ENCODE results near the gene SLC26A11. TPM values are rescaled to one million over a fixed set of nuclear protein-coding genes. Genes with fewer than 3 reads are reported as not detected.

Gene SLC26A11
- total and polyA plus RNA-seq, 2 donors from 2014 or later: 11.3 to 24.5 TPM

DNA sequence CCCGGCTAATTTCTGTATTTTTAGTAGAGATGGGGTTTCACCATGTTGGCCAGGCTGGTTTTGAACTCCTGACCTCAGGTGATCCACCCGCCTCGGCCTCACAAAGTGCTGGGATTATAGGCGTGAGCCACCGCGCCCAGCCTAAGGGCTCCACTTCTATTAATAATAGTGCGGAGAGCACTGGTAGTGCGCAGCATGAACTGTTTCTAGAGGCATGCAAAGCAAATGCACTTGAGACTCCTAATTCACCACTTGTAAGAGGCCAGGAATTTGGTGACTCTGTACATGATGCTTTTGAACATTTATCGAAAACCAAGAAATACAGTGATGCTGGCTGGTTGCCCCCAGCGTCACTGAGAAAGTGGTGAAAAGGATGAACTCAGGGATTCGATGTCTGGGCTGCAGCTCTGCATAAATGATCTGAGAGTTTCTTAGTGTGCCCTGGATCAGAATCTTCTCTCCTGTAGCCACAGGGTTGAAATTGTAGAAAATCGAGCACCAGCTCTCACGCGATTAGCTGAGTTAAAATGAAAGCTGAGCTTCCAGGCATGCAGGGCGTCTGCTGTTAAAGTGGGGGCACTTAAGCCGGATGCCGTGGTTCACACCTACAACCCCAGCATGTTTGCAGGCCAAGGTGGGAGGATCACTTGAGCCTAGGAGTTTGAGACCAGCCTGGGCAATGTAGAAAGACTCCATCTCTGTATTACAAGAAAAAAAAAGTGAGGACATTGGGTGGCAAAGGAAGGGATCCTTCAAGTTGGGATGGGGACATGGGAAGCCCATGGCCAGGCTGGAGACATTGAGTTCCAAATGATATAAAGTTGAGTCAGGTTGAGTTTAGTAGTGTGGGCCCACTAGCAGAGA is 45.2 kb downstream of the SLC26A11 start:
- H3K4me1 ChIP-seq (ENCODE audit: control insufficient read depth in 2 of 3, insufficient read depth in 2 of 3, low read depth in 1 of 3, low read length in 3 of 3): peaks cover 0 to 34% (median 33%) of the 10 kb centered on the region in 3 donors
- H3K36me3 ChIP-seq (ENCODE audit: control insufficient read depth in 2 of 3, insufficient read depth in 3 of 3, low read length in 3 of 3): peaks cover 0 to 12% (median 6%) of the 10 kb centered on the region in 3 donors
- intact Hi-C loops (cut with DNase I): no loop called here
- TF ChIP-seq CTCF (IDR thresholded peaks at IDR 0.05; ENCODE audit: borderline replicate concordance, extremely low read depth, insufficient read depth): no peak
- DNase-seq: no peak
- H3K27ac ChIP-seq (ENCODE audit: low read depth in 2 of 2, low read length in 2 of 2): no peak overlapping the region
- H3K9ac ChIP-seq (ENCODE audit: low read length in 3 of 3): no peak overlapping the region
- no peaks in the 10 kb centered on the region for H3K9me3 ChIP-seq (ENCODE audit: control insufficient read depth in 2 of 3, insufficient read depth in 1 of 3, low read length in 3 of 3)
- H3K4me3 ChIP-seq (ENCODE audit: low read length in 3 of 3): no peak overlapping the region
- no peaks in the 10 kb centered on the region for H3K27me3 ChIP-seq (ENCODE audit: control insufficient read depth, insufficient read depth, low read length)
- no peak for FAIRE-seq

GRCh38 chr17:80267391-80267790 is 47.2 kb downstream of the SLC26A11 start:
- DNase-seq: no peak
- Histone ChIP-seq H3K27ac (ENCODE audit: low read depth in 2 of 2, low read length in 2 of 2) (no peak overlapping the region), H3K36me3 (ENCODE audit: control insufficient read depth in 2 of 3, insufficient read depth in 3 of 3, low read length in 3 of 3) (peaks cover 0 to 12% (median 6%) of the 10 kb centered on the region in 3 donors), H3K9me3 (ENCODE audit: control insufficient read depth in 2 of 3, insufficient read depth in 1 of 3, low read length in 3 of 3) (no peaks in the 10 kb centered on the region), H3K9ac (ENCODE audit: low read length in 3 of 3) (no peak overlapping the region), H3K4me3 (ENCODE audit: low read length in 3 of 3) (no peak overlapping the region), H3K27me3 (ENCODE audit: control insufficient read depth, insufficient read depth, low read length) (no peaks in the 10 kb centered on the region), H3K4me1 (ENCODE audit: control insufficient read depth in 2 of 3, insufficient read depth in 2 of 3, low read depth in 1 of 3, low read length in 3 of 3) (peaks cover 0 to 31% (median 30%) of the 10 kb centered on the region in 3 donors)
- no peak for TF ChIP-seq CTCF (IDR thresholded peaks at IDR 0.05; ENCODE audit: borderline replicate concordance, extremely low read depth, insufficient read depth)
- FAIRE-seq: no peak
- intact Hi-C loops (cut with DNase I): no loop called here

- no peaks in the 10 kb centered on the region for H3K9me3 ChIP-seq (ENCODE audit: control insufficient read depth in 2 of 3, insufficient read depth in 1 of 3, low read length in 3 of 3)
- H3K27ac ChIP-seq (ENCODE audit: low read depth in 2 of 2, low read length in 2 of 2): no peak overlapping the region
- intact Hi-C loops (cut with DNase I): no loop called here
- no peaks in the 10 kb centered on the region for H3K27me3 ChIP-seq (ENCODE audit: control insufficient read depth, insufficient read depth, low read length)
- no peak overlapping the region for H3K4me3 ChIP-seq (ENCODE audit: low read length in 3 of 3)
- DNase-seq (no peak), FAIRE-seq (no peak)
- H3K4me1 ChIP-seq (ENCODE audit: control insufficient read depth in 2 of 3, insufficient read depth in 2 of 3, low read depth in 1 of 3, low read length in 3 of 3): peaks cover 0 to 24% (median 22%) of the 10 kb centered on the region in 3 donors
- peaks cover 0 to 12% (median 6%) of the 10 kb centered on the region in 3 donors for H3K36me3 ChIP-seq (ENCODE audit: control insufficient read depth in 2 of 3, insufficient read depth in 3 of 3, low read length in 3 of 3)
- no peak overlapping the region for H3K9ac ChIP-seq (ENCODE audit: low read length in 3 of 3)
- TF ChIP-seq CTCF (IDR thresholded peaks at IDR 0.05; ENCODE audit: borderline replicate concordance, extremely low read depth, insufficient read depth): no peak
These were observed 48.2 kb downstream of the SLC26A11 start for GRCh38 chr17:80268427-80268826.

Measured in kidney (tissue), 14 donors.